ENCODE measurements around the gene FURIN. TPM values are rescaled to one million over a fixed set of nuclear protein-coding genes. Genes with fewer than 3 reads are reported as not detected.
"Not testable (repeated sequence)": the region's sequence is repeated elsewhere in the genome, so short reads cannot be mapped to it uniquely, and the experiment has no call there.

FURIN gene
- total and polyA plus RNA-seq, 2 donors: 11.5 to 36.7 TPM

GRCh38 chr15:90826206-90826885 is 42.0 kb upstream of the FURIN start:
- Histone ChIP-seq H3K9me3 (ENCODE audit: control insufficient read depth in 2 of 2, insufficient read depth in 1 of 2, low read length in 1 of 2) (peaks cover 0 to 10% of the 10 kb centered on the region in 2 donors), H3K4me1 (ENCODE audit: control insufficient read depth in 2 of 2, insufficient read depth in 2 of 2, low read length in 2 of 2) (peaks cover 4 to 12% of the 10 kb centered on the region in 2 donors)
- H3K4me3 ChIP-seq (ENCODE audit: low read length in 2 of 2); H3K27me3 ChIP-seq (ENCODE audit: control insufficient read depth in 2 of 2, insufficient read depth in 1 of 2, low read length in 1 of 2); DNase-seq (ENCODE audit: low read depth in 6 of 9, low spot score in 9 of 9); H3K27ac ChIP-seq (ENCODE audit: low read depth in 1 of 2, low read length in 1 of 2); H3K36me3 ChIP-seq (ENCODE audit: control insufficient read depth in 2 of 2, insufficient read depth in 2 of 2, low read length in 1 of 2): not testable (repeated sequence)
- 95% methylated on average over 26 of the region's 26 CpGs for WGBS

- no peak overlapping the region for H3K4me3 ChIP-seq (ENCODE audit: low read length in 2 of 2)
- WGBS: 91% methylated on average over 20 of the region's 20 CpGs
- no peaks in the 10 kb centered on the region for H3K27me3 ChIP-seq (ENCODE audit: control insufficient read depth in 2 of 2, insufficient read depth in 1 of 2, low read length in 1 of 2)
- H3K9me3 ChIP-seq (ENCODE audit: control insufficient read depth in 2 of 2, insufficient read depth in 1 of 2, low read length in 1 of 2): peaks cover 0 to 10% of the 10 kb centered on the region in 2 donors
- H3K36me3 ChIP-seq (ENCODE audit: control insufficient read depth in 2 of 2, insufficient read depth in 2 of 2, low read length in 1 of 2): no peaks in the 10 kb centered on the region
- no peak overlapping the region for H3K27ac ChIP-seq (ENCODE audit: low read depth in 1 of 2, low read length in 1 of 2)
- no peak for DNase-seq (ENCODE audit: low read depth in 6 of 9, low spot score in 9 of 9)
- peaks cover 4 to 12% of the 10 kb centered on the region in 2 donors for H3K4me1 ChIP-seq (ENCODE audit: control insufficient read depth in 2 of 2, insufficient read depth in 2 of 2, low read length in 2 of 2)
These were observed 41.4 kb upstream of the FURIN start for GRCh38 chr15:90826886-90827435.

- no peaks in the 10 kb centered on the region for H3K27me3 ChIP-seq (ENCODE audit: control insufficient read depth in 2 of 2, insufficient read depth in 1 of 2, low read length in 1 of 2)
- WGBS: 98% methylated on average over 12 of the region's 12 CpGs
- H3K9me3 ChIP-seq (ENCODE audit: control insufficient read depth in 2 of 2, insufficient read depth in 1 of 2, low read length in 1 of 2): peaks cover 0 to 10% of the 10 kb centered on the region in 2 donors
- H3K4me1 ChIP-seq (ENCODE audit: control insufficient read depth in 2 of 2, insufficient read depth in 2 of 2, low read length in 2 of 2): peaks cover 4 to 12% of the 10 kb centered on the region in 2 donors
- H3K36me3 ChIP-seq (ENCODE audit: control insufficient read depth in 2 of 2, insufficient read depth in 2 of 2, low read length in 1 of 2): no peaks in the 10 kb centered on the region
- H3K27ac ChIP-seq (ENCODE audit: low read depth in 1 of 2, low read length in 1 of 2): no peak overlapping the region
- H3K4me3 ChIP-seq (ENCODE audit: low read length in 2 of 2): no peak overlapping the region
- DNase-seq (ENCODE audit: low read depth in 6 of 9, low spot score in 9 of 9): no peak
These were observed 40.3 kb upstream of the FURIN start for GRCh38 chr15:90828111-90828510.

GRCh38 chr15:90829126-90829525 is 39.3 kb upstream of the FURIN start:
- Histone ChIP-seq H3K4me3 (ENCODE audit: low read length in 2 of 2) (no peak overlapping the region), H3K27ac (ENCODE audit: low read depth in 1 of 2, low read length in 1 of 2) (no peak overlapping the region)
- 97% methylated on average over 6 of the region's 6 CpGs for WGBS

GRCh38 chr15:90829942-90830440 is 38.4 kb upstream of the FURIN start:
- peak in 1 of 9 donors; percentile 51 for DNase-seq (ENCODE audit: low read depth in 6 of 9, low spot score in 9 of 9)
- WGBS: 7% methylated on average over 15 of the region's 15 CpGs
- Histone ChIP-seq H3K4me3 (ENCODE audit: low read length in 2 of 2) (no peak overlapping the region), H3K36me3 (ENCODE audit: control insufficient read depth in 2 of 2, insufficient read depth in 2 of 2, low read length in 1 of 2) (no peaks in the 10 kb centered on the region), H3K27ac (ENCODE audit: low read depth in 1 of 2, low read length in 1 of 2) (no peak overlapping the region), H3K4me1 (ENCODE audit: control insufficient read depth in 2 of 2, insufficient read depth in 2 of 2, low read length in 2 of 2) (peaks cover 4 to 12% of the 10 kb centered on the region in 2 donors), H3K27me3 (ENCODE audit: control insufficient read depth in 2 of 2, insufficient read depth in 1 of 2, low read length in 1 of 2) (no peaks in the 10 kb centered on the region), H3K9me3 (ENCODE audit: control insufficient read depth in 2 of 2, insufficient read depth in 1 of 2, low read length in 1 of 2) (peaks cover 0 to 10% of the 10 kb centered on the region in 2 donors)

More at GRCh38 chr15:90829126-90829525, 39.3 kb upstream of the FURIN start:
- Histone ChIP-seq H3K4me1 (ENCODE audit: control insufficient read depth in 2 of 2, insufficient read depth in 2 of 2, low read length in 2 of 2) (peaks cover 4 to 12% of the 10 kb centered on the region in 2 donors), H3K9me3 (ENCODE audit: control insufficient read depth in 2 of 2, insufficient read depth in 1 of 2, low read length in 1 of 2) (peaks cover 0 to 10% of the 10 kb centered on the region in 2 donors), H3K27me3 (ENCODE audit: control insufficient read depth in 2 of 2, insufficient read depth in 1 of 2, low read length in 1 of 2) (no peaks in the 10 kb centered on the region), H3K36me3 (ENCODE audit: control insufficient read depth in 2 of 2, insufficient read depth in 2 of 2, low read length in 1 of 2) (no peaks in the 10 kb centered on the region)
- DNase-seq (ENCODE audit: low read depth in 6 of 9, low spot score in 9 of 9): no peak

- Histone ChIP-seq H3K27ac (ENCODE audit: low read depth in 1 of 2, low read length in 1 of 2) (no peak overlapping the region), H3K9me3 (ENCODE audit: control insufficient read depth in 2 of 2, insufficient read depth in 1 of 2, low read length in 1 of 2) (peaks cover 0 to 9% of the 10 kb centered on the region in 2 donors), H3K36me3 (ENCODE audit: control insufficient read depth in 2 of 2, insufficient read depth in 2 of 2, low read length in 1 of 2) (no peaks in the 10 kb centered on the region), H3K4me1 (ENCODE audit: control insufficient read depth in 2 of 2, insufficient read depth in 2 of 2, low read length in 2 of 2) (peaks cover 5 to 27% of the 10 kb centered on the region in 2 donors), H3K27me3 (ENCODE audit: control insufficient read depth in 2 of 2, insufficient read depth in 1 of 2, low read length in 1 of 2) (no peaks in the 10 kb centered on the region), H3K4me3 (ENCODE audit: low read length in 2 of 2) (no peak overlapping the region)
- WGBS: 73% methylated on average over 5 of the region's 5 CpGs
- DNase-seq (ENCODE audit: low read depth in 6 of 9, low spot score in 9 of 9): no peak
These were observed 33.8 kb upstream of the FURIN start for GRCh38 chr15:90834626-90835025.

GRCh38 chr15:90836296-90836871 is 32.0 kb upstream of the FURIN start:
- H3K4me1 ChIP-seq (ENCODE audit: control insufficient read depth in 2 of 2, insufficient read depth in 2 of 2, low read length in 2 of 2): peaks cover 6 to 26% of the 10 kb centered on the region in 2 donors
- WGBS: 96% methylated on average over 7 of the region's 7 CpGs
- peaks cover 0 to 3% of the 10 kb centered on the region in 2 donors for H3K9me3 ChIP-seq (ENCODE audit: control insufficient read depth in 2 of 2, insufficient read depth in 1 of 2, low read length in 1 of 2)
- H3K27me3 ChIP-seq (ENCODE audit: control insufficient read depth in 2 of 2, insufficient read depth in 1 of 2, low read length in 1 of 2): no peaks in the 10 kb centered on the region
- H3K36me3 ChIP-seq (ENCODE audit: control insufficient read depth in 2 of 2, insufficient read depth in 2 of 2, low read length in 1 of 2): no peaks in the 10 kb centered on the region
- no peak for DNase-seq (ENCODE audit: low read depth in 6 of 9, low spot score in 9 of 9)
- no peak overlapping the region for H3K4me3 ChIP-seq (ENCODE audit: low read length in 2 of 2)
- H3K27ac ChIP-seq (ENCODE audit: low read depth in 1 of 2, low read length in 1 of 2): no peak overlapping the region

- H3K4me3 ChIP-seq (ENCODE audit: low read length in 2 of 2): no peak overlapping the region
- H3K27ac ChIP-seq (ENCODE audit: low read depth in 1 of 2, low read length in 1 of 2): no peak overlapping the region
- peaks cover 6 to 26% of the 10 kb centered on the region in 2 donors for H3K4me1 ChIP-seq (ENCODE audit: control insufficient read depth in 2 of 2, insufficient read depth in 2 of 2, low read length in 2 of 2)
- peaks cover 0 to 3% of the 10 kb centered on the region in 2 donors for H3K9me3 ChIP-seq (ENCODE audit: control insufficient read depth in 2 of 2, insufficient read depth in 1 of 2, low read length in 1 of 2)
- 96% methylated on average over 11 of the region's 11 CpGs for WGBS
- H3K36me3 ChIP-seq (ENCODE audit: control insufficient read depth in 2 of 2, insufficient read depth in 2 of 2, low read length in 1 of 2): no peaks in the 10 kb centered on the region
- no peaks in the 10 kb centered on the region for H3K27me3 ChIP-seq (ENCODE audit: control insufficient read depth in 2 of 2, insufficient read depth in 1 of 2, low read length in 1 of 2)
- no peak for DNase-seq (ENCODE audit: low read depth in 6 of 9, low spot score in 9 of 9)
These were observed 31.3 kb upstream of the FURIN start for GRCh38 chr15:90837094-90837493.

- peak in 7 of 9 donors; percentile 12 to 79 (median 52) for DNase-seq (ENCODE audit: low read depth in 6 of 9, low spot score in 9 of 9)
- Histone ChIP-seq H3K27me3 (ENCODE audit: control insufficient read depth in 2 of 2, insufficient read depth in 1 of 2, low read length in 1 of 2) (no peaks in the 10 kb centered on the region), H3K27ac (ENCODE audit: low read depth in 1 of 2, low read length in 1 of 2) (no peak overlapping the region), H3K36me3 (ENCODE audit: control insufficient read depth in 2 of 2, insufficient read depth in 2 of 2, low read length in 1 of 2) (no peaks in the 10 kb centered on the region), H3K4me3 (ENCODE audit: low read length in 2 of 2) (no peak overlapping the region), H3K4me1 (ENCODE audit: control insufficient read depth in 2 of 2, insufficient read depth in 2 of 2, low read length in 2 of 2) (peaks cover 6 to 26% of the 10 kb centered on the region in 2 donors), H3K9me3 (ENCODE audit: control insufficient read depth in 2 of 2, insufficient read depth in 1 of 2, low read length in 1 of 2) (peaks cover 0 to 3% of the 10 kb centered on the region in 2 donors)
- 8% methylated on average over 15 of the region's 15 CpGs for WGBS
These were observed 30.2 kb upstream of the FURIN start for GRCh38 chr15:90838139-90838538.
